ENCODE measurements around the gene SORCS2. TPM values are rescaled to one million over a fixed set of nuclear protein-coding genes. Genes with fewer than 3 reads are reported as not detected.

SORCS2 gene
- total RNA-seq, 1 experiment from 2014 or later = 0.15 TPM

GRCh38 chr4:7273738-7274297 is 81.5 kb downstream of the SORCS2 start:
- ChIA-PET CTCF (no interaction called here), POLR2A (no interaction called here)
- Histone ChIP-seq H3K36me3 (ENCODE audit: control insufficient read depth, insufficient read depth, low read length) (no peaks in the 10 kb centered on the region), H3K9me3 (ENCODE audit: control insufficient read depth, insufficient read depth, low read depth, low read length) (no peaks in the 10 kb centered on the region), H3K4me1 (ENCODE audit: control insufficient read depth, insufficient read depth, low read length) (no peaks in the 10 kb centered on the region), H3K27ac (ENCODE audit: low read length) (no peak overlapping the region), H3K27me3 (ENCODE audit: control insufficient read depth, insufficient read depth, low read length) (no peaks in the 10 kb centered on the region), H3K4me3 (ENCODE audit: low read depth in 2 of 2, low read length in 2 of 2) (no peak overlapping the region)
- DNase-seq (ENCODE audit: low read depth, low spot score) (no peak), ATAC-seq (no peak)
- no peak for TF ChIP-seq POLR2AphosphoS5 (IDR thresholded peaks at IDR 0.05; ENCODE audit: low read depth, low read length)
- TF ChIP-seq SIN3A (IDR thresholded peaks at IDR 0.05; ENCODE audit: borderline replicate concordance, insufficient read depth, low read depth, low read length) = no peak
- no peak for TF ChIP-seq TCF7L2 (IDR thresholded peaks at IDR 0.05; ENCODE audit: low read depth, low read length)
- TF ChIP-seq, protein P1, sequence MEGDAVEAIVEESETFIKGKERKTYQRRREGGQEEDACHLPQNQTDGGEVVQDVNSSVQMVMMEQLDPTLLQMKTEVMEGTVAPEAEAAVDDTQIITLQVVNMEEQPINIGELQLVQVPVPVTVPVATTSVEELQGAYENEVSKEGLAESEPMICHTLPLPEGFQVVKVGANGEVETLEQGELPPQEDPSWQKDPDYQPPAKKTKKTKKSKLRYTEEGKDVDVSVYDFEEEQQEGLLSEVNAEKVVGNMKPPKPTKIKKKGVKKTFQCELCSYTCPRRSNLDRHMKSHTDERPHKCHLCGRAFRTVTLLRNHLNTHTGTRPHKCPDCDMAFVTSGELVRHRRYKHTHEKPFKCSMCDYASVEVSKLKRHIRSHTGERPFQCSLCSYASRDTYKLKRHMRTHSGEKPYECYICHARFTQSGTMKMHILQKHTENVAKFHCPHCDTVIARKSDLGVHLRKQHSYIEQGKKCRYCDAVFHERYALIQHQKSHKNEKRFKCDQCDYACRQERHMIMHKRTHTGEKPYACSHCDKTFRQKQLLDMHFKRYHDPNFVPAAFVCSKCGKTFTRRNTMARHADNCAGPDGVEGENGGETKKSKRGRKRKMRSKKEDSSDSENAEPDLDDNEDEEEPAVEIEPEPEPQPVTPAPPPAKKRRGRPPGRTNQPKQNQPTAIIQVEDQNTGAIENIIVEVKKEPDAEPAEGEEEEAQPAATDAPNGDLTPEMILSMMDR (IDR thresholded peaks at IDR 0.05) = no peak
- no peak for TF ChIP-seq REST (IDR thresholded peaks at IDR 0.05; ENCODE audit: insufficient read depth in 1 of 2, low read depth in 2 of 2, low read length in 1 of 2)
- in situ Hi-C loops (cut with HindIII; ENCODE audit: low pct_unique_long_range_greater_than_20kb, low sequenced_read_pairs) (no loop called here), intact Hi-C loops (cut with micrococcal nuclease; ENCODE audit: unreplicated experiment) (no loop called here)
- BruUV-seq (replicated peaks) = no TSS peak

GRCh38 chr4:7275067-7275466 is 82.7 kb downstream of the SORCS2 start:
- Histone ChIP-seq H3K9me3 (ENCODE audit: control insufficient read depth, insufficient read depth, low read depth, low read length) (no peaks in the 10 kb centered on the region), H3K27me3 (ENCODE audit: control insufficient read depth, insufficient read depth, low read length) (no peaks in the 10 kb centered on the region), H3K4me1 (ENCODE audit: control insufficient read depth, insufficient read depth, low read length) (no peaks in the 10 kb centered on the region), H3K4me3 (ENCODE audit: low read depth in 2 of 2, low read length in 2 of 2) (no peak overlapping the region), H3K36me3 (ENCODE audit: control insufficient read depth, insufficient read depth, low read length) (no peaks in the 10 kb centered on the region), H3K27ac (ENCODE audit: low read length) (no peak overlapping the region)
- TF ChIP-seq REST (IDR thresholded peaks at IDR 0.05; ENCODE audit: insufficient read depth in 1 of 2, low read depth in 2 of 2, low read length in 1 of 2) (no peak), POLR2AphosphoS5 (IDR thresholded peaks at IDR 0.05; ENCODE audit: low read depth, low read length) (no peak), SIN3A (IDR thresholded peaks at IDR 0.05; ENCODE audit: borderline replicate concordance, insufficient read depth, low read depth, low read length) (no peak), TCF7L2 (IDR thresholded peaks at IDR 0.05; ENCODE audit: low read depth, low read length) (no peak)
- TF ChIP-seq, protein P1 (IDR thresholded peaks at IDR 0.05) = no peak
- CTCF ChIA-PET = no interaction called here
- ATAC-seq (no peak), DNase-seq (ENCODE audit: low read depth, low spot score) (no peak)
- in situ Hi-C loops (cut with HindIII; ENCODE audit: low pct_unique_long_range_greater_than_20kb, low sequenced_read_pairs) (no loop called here), intact Hi-C loops (cut with micrococcal nuclease; ENCODE audit: unreplicated experiment) (no loop called here)
- BruUV-seq (replicated peaks) = no TSS peak
- POLR2A ChIA-PET = no interaction called here

All from Panc1 (cell line).